Neuronal stem cell (in vitro differentiated cells): ENCODE data around the gene BAG2.

Source experiments
- DNase-seq: peaks from one replicate; pipeline ENCODE4 v3.0.0-alpha.2; 2013; ENCODE audit warnings: low spot score
- H2AFZ ChIP-seq: one replicate; pipeline ENCODE4 v1.6.1; 2013; ENCODE audit warnings: mild to moderate bottlenecking, low read length, inconsistent platforms
- H2AK5ac ChIP-seq: 2 replicates; pipeline ENCODE4 v1.6.1; 2013; ENCODE audit warnings: low read depth, mild to moderate bottlenecking, inconsistent platforms, low read length, moderate library complexity, mixed read lengths
- H2BK120ac ChIP-seq: 2 replicates; pipeline ENCODE4 v1.6.1; 2013; ENCODE audit warnings: low read depth, mild to moderate bottlenecking, inconsistent platforms, low read length, moderate library complexity, mixed read lengths
- H2BK12ac ChIP-seq: one replicate; pipeline ENCODE4 v1.6.1; 2013; ENCODE audit warnings: low read length, inconsistent platforms
- H2BK15ac ChIP-seq: 2 replicates; pipeline ENCODE4 v1.6.1; 2013; ENCODE audit warnings: mild to moderate bottlenecking, low read length, inconsistent platforms, mixed read lengths
- H2BK5ac ChIP-seq: one replicate; pipeline ENCODE4 v1.6.1; 2013; ENCODE audit warnings: inconsistent platforms, mild to moderate bottlenecking, low read length, moderate library complexity
- H3K14ac ChIP-seq: one replicate; pipeline ENCODE4 v1.6.1; 2013; ENCODE audit warnings: low read length, inconsistent platforms
- H3K18ac ChIP-seq: 2 replicates; pipeline ENCODE4 v1.6.1; 2013; ENCODE audit warnings: low read length, inconsistent platforms
- H3K23ac ChIP-seq: 2 replicates; pipeline ENCODE4 v1.6.1; 2013; ENCODE audit warnings: low read depth, mild to moderate bottlenecking, mixed read lengths, low read length, inconsistent platforms; ENCODE audit not compliant: poor library complexity
- H3K27ac ChIP-seq: replicated peaks from 3 replicates; pipeline ENCODE4 v1.5.1; 2013; ENCODE audit warnings: low read length, inconsistent platforms
- H3K27me3 ChIP-seq, 3 experiments: 2 replicates each; pipeline ENCODE4 v1.6.1; 2013; ENCODE audit warnings: low read length in 3 of 3, mild to moderate bottlenecking in 2 of 3, inconsistent platforms in 1 of 3, low read depth in 1 of 3, mixed read lengths in 1 of 3, moderate library complexity in 1 of 3; ENCODE audit not compliant: control insufficient read depth in 3 of 3, insufficient read depth in 3 of 3
- H3K36me3 ChIP-seq, 2 donors: replicated peaks in 1 of 2; 2 replicates each; pipeline ENCODE4 v1.6.1; 2013; ENCODE audit warnings: low read length in 2 of 2; ENCODE audit not compliant: control insufficient read depth in 2 of 2, insufficient read depth in 2 of 2
- H3K4ac ChIP-seq: 2 replicates; pipeline ENCODE4 v1.6.1; 2013; ENCODE audit warnings: inconsistent platforms, mild to moderate bottlenecking, low read length, moderate library complexity
- H3K4me1 ChIP-seq, 2 donors: 1 replicate in 1 of 2; 2 replicates in 1 of 2; pipeline ENCODE4 v1.6.1; 2013; ENCODE audit warnings: low read length in 2 of 2, low read depth in 1 of 2; ENCODE audit not compliant: control insufficient read depth in 2 of 2, insufficient read depth in 1 of 2
- H3K4me2 ChIP-seq: one replicate; pipeline ENCODE4 v1.6.1; 2013; ENCODE audit warnings: mild to moderate bottlenecking, low read length, inconsistent platforms; ENCODE audit not compliant: insufficient read depth, poor library complexity, severe bottlenecking
- H3K4me3 ChIP-seq, 2 donors: 2 replicates each; pipeline ENCODE4 v1.5.1; 2013; ENCODE audit warnings: low read length in 2 of 2, mild to moderate bottlenecking in 2 of 2, inconsistent platforms in 1 of 2, moderate library complexity in 1 of 2
- H3K79me1 ChIP-seq: one replicate; pipeline ENCODE4 v1.6.1; 2013; ENCODE audit warnings: low read depth, mild to moderate bottlenecking, inconsistent platforms, low read length, moderate library complexity
- H3K9ac ChIP-seq: one replicate; pipeline ENCODE4 v1.6.1; 2013; ENCODE audit warnings: mild to moderate bottlenecking, low read depth, low read length, inconsistent platforms; ENCODE audit not compliant: poor library complexity
- H3K9me3 ChIP-seq, 2 donors: replicated peaks in 1 of 2; 2 replicates each; pipeline versions ENCODE3 to v1.6.1; 2013; ENCODE audit warnings: low read length in 2 of 2, mild to moderate bottlenecking in 2 of 2, inconsistent platforms in 1 of 2, low read depth in 1 of 2, mixed read lengths in 1 of 2, moderate library complexity in 1 of 2; ENCODE audit not compliant: control insufficient read depth in 2 of 2, insufficient read depth in 1 of 2
- H4K8ac ChIP-seq: one replicate; pipeline ENCODE4 v1.6.1; 2013; ENCODE audit warnings: low read depth, mild to moderate bottlenecking, inconsistent platforms, low read length, moderate library complexity
- H4K91ac ChIP-seq: one replicate; pipeline ENCODE4 v1.6.1; 2013; ENCODE audit warnings: low read length, low read depth, mild to moderate bottlenecking, inconsistent platforms; ENCODE audit not compliant: poor library complexity
- WGBS, 2 donors: extraction: QIAGEN DNeasy Blood & Tissue Kit; methylation state at CpG; one replicate each; pipeline ENCODE4 v1.1.7; 2013; ENCODE audit warnings: missing lambda C conversion rate in 2 of 2, mixed read lengths in 1 of 2; ENCODE audit not compliant: insufficient read length in 2 of 2, insufficient replicate concordance in 1 of 2; ENCODE audit errors: extremely low coverage in 2 of 2; 5-methylcytosine and 5-hydroxymethylcytosine counted together

Gene BAG2

GRCh38 chr6:57182017-57182432, 9.9 kb downstream of the BAG2 start:
- no peak overlapping the region for H4K8ac ChIP-seq
- H2BK5ac ChIP-seq = no peak overlapping the region
- H3K23ac ChIP-seq = no peak overlapping the region
- no peaks in the 10 kb centered on the region for H3K27me3 ChIP-seq
- H3K36me3 ChIP-seq = peaks cover 0 to 60% of the 10 kb centered on the region in 2 donors
- H2BK15ac ChIP-seq = no peak overlapping the region
- H3K79me1 ChIP-seq = no peaks in the 10 kb centered on the region
- no peak overlapping the region for H4K91ac ChIP-seq
- H2BK120ac ChIP-seq = no peak overlapping the region
- no peak for DNase-seq
- no peak overlapping the region for H3K14ac ChIP-seq
- H3K4ac ChIP-seq = no peak overlapping the region
- H3K4me2 ChIP-seq = no peak overlapping the region
- WGBS, 2 donors = no CpG with 5 or more reads among the region's 2 CpGs
- no peak overlapping the region for H3K27ac ChIP-seq
- no peaks in the 10 kb centered on the region for H3K4me1 ChIP-seq
- no peak overlapping the region for H2AK5ac ChIP-seq
- H2BK12ac ChIP-seq = no peak overlapping the region
- H3K4me3 ChIP-seq = no peak overlapping the region
- no peak overlapping the region for H2AFZ ChIP-seq
- no peaks in the 10 kb centered on the region for H3K9me3 ChIP-seq
- H3K18ac ChIP-seq = no peak overlapping the region
- H3K9ac ChIP-seq = no peak overlapping the region

- Histone ChIP-seq H3K79me1 (no peaks in the 10 kb centered on the region), H3K4me1 (no peaks in the 10 kb centered on the region), H4K8ac (no peak overlapping the region), H2BK5ac (no peak overlapping the region), H3K23ac (no peak overlapping the region), H2AFZ (no peak overlapping the region), H2BK15ac (no peak overlapping the region), H4K91ac (no peak overlapping the region), H3K18ac (no peak overlapping the region), H3K14ac (no peak overlapping the region), H3K4me2 (no peak overlapping the region), H2BK120ac (no peak overlapping the region), H2BK12ac (no peak overlapping the region), H3K27ac (no peak overlapping the region), H3K9ac (no peak overlapping the region), H3K36me3 (peaks cover 0 to 72% of the 10 kb centered on the region in 2 donors), H3K4ac (no peak overlapping the region), H3K9me3 (no peaks in the 10 kb centered on the region), H2AK5ac (no peak overlapping the region), H3K4me3 (no peak overlapping the region), H3K27me3 (no peaks in the 10 kb centered on the region)
- WGBS, 2 donors = no CpG with 5 or more reads among the region's 2 CpGs
- no peak for DNase-seq
Observed at GRCh38 chr6:57183336-57183735, 11.2 kb downstream of the BAG2 start.

- Histone ChIP-seq H3K79me1 (no peaks in the 10 kb centered on the region), H2BK12ac (no peak overlapping the region), H4K8ac (no peak overlapping the region), H3K4me1 (no peaks in the 10 kb centered on the region), H2AFZ (no peak overlapping the region), H3K4ac (no peak overlapping the region), H3K23ac (no peak overlapping the region), H3K9ac (no peak overlapping the region), H4K91ac (no peak overlapping the region), H2BK120ac (no peak overlapping the region), H2BK5ac (no peak overlapping the region), H3K14ac (no peak overlapping the region), H3K4me3 (no peak overlapping the region), H2BK15ac (no peak overlapping the region), H3K27me3 (no peaks in the 10 kb centered on the region), H3K27ac (no peak overlapping the region), H3K36me3 (peaks cover 4 to 83% of the 10 kb centered on the region in 2 donors), H3K4me2 (no peak overlapping the region), H3K18ac (no peak overlapping the region), H3K9me3 (peaks cover 0 to 5% of the 10 kb centered on the region in 2 donors), H2AK5ac (no peak overlapping the region)
- DNase-seq = no peak
- WGBS, 2 donors = no CpG with 5 or more reads among the region's 2 CpGs
Observed at GRCh38 chr6:57190140-57190539, 18.0 kb downstream of the BAG2 start.

- no peaks in the 10 kb centered on the region for H3K79me1 ChIP-seq
- no peak for DNase-seq
- no peaks in the 10 kb centered on the region for H3K27me3 ChIP-seq
- H3K23ac ChIP-seq = no peak overlapping the region
- H3K9me3 ChIP-seq = peaks cover 0 to 5% of the 10 kb centered on the region in 2 donors
- H2BK5ac ChIP-seq = no peak overlapping the region
- no peaks in the 10 kb centered on the region for H3K4me1 ChIP-seq
- H4K8ac ChIP-seq = no peak overlapping the region
- H3K4ac ChIP-seq = no peak overlapping the region
- no peak overlapping the region for H2AFZ ChIP-seq
- H3K36me3 ChIP-seq = peaks cover 4 to 74% of the 10 kb centered on the region in 2 donors
- no peak overlapping the region for H3K27ac ChIP-seq
- H2BK15ac ChIP-seq = no peak overlapping the region
- no peak overlapping the region for H3K4me2 ChIP-seq
- no peak overlapping the region for H2BK120ac ChIP-seq
- no peak overlapping the region for H3K18ac ChIP-seq
- H3K14ac ChIP-seq = no peak overlapping the region
- H3K9ac ChIP-seq = no peak overlapping the region
- no peak overlapping the region for H3K4me3 ChIP-seq
- no peak overlapping the region for H2BK12ac ChIP-seq
- no peak overlapping the region for H2AK5ac ChIP-seq
- H4K91ac ChIP-seq = no peak overlapping the region
Observed at GRCh38 chr6:57193177-57193576, 21.1 kb downstream of the BAG2 start.
